HepG2 (cell line): ENCODE results near the gene MACROD2.

Source experiments
- JDP2 ChIP-seq: sonication (generic); formaldehyde crosslinking; IDR thresholded peaks from 2 replicates; pipeline ENCODE4 v1.8.1; 2022; ENCODE audit warnings: missing genetic modification reagents, borderline replicate concordance
- SRSF1 ChIP-seq: fragments of 200-400 bp; formaldehyde crosslinking; optimal IDR thresholded peaks from 2 replicates; pipeline ENCODE3; 2017; ENCODE audit warnings: mild to moderate bottlenecking, low read depth, low read length, moderate library complexity
- TF ChIP-seq, protein P1 (sequence below), 2 experiments: sonication (generic) in 1 of 2; formaldehyde crosslinking in 1 of 2; IDR thresholded peaks; 2 replicates each; pipeline versions ENCODE4 v1.4.0 to v1.6.1; 2018 to 2020; ENCODE audit warnings: missing genetic modification reagents in 2 of 2, borderline replicate concordance in 1 of 2, low read depth in 1 of 2, mild to moderate bottlenecking in 1 of 2, missing biosample characterization in 1 of 2

DNA sequence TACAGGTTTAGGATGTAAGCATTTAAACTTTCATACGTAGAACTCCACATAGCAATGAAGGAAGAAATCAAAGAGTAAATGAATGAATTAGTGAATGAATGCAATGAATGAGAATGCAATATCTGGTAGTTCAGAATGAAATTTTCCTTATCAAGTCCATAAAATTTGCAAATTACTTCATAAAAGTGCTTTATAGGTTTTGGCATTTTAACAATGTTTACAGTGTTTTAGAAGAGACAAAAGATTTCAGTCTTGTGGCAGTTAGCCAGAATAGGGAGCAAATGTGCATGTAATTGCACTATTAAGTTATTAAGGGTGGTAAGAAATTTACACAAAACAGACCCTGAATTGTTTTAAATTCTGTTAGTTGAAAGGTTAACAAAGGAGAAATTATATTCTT is 1081.5 kb downstream of the MACROD2 start:
- TF ChIP-seq SRSF1, result no peak
- no peak for TF ChIP-seq JDP2 (CRISPR knock-in tag)
- TF ChIP-seq, protein P1, sequence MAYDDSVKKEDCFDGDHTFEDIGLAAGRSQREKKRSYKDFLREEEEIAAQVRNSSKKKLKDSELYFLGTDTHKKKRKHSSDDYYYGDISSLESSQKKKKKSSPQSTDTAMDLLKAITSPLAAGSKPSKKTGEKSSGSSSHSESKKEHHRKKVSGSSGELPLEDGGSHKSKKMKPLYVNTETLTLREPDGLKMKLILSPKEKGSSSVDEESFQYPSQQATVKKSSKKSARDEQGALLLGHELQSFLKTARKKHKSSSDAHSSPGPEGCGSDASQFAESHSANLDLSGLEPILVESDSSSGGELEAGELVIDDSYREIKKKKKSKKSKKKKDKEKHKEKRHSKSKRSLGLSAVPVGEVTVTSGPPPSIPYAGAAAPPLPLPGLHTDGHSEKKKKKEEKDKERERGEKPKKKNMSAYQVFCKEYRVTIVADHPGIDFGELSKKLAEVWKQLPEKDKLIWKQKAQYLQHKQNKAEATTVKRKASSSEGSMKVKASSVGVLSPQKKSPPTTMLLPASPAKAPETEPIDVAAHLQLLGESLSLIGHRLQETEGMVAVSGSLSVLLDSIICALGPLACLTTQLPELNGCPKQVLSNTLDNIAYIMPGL (CRISPR knock-in tag; IDR thresholded peaks at IDR 0.05; ENCODE audit: borderline replicate concordance in 1 of 2, low read depth in 1 of 2), result no peak
